Mesenchymal stem cell (in vitro differentiated cells and primary cell): ENCODE measurements around the gene ANHX.

Experiments
- DNase-seq: peaks from one replicate; pipeline ENCODE4 v3.0.0-alpha.2; 2013
- H2AFZ ChIP-seq: one replicate; pipeline ENCODE4 v1.6.1; 2013; ENCODE audit warnings: low read depth, mild to moderate bottlenecking, control low read depth, inconsistent platforms, low read length, moderate library complexity
- H2AK5ac ChIP-seq: 2 replicates; pipeline ENCODE4 v1.6.1; 2013; ENCODE audit warnings: low read length, moderate library complexity, mild to moderate bottlenecking, inconsistent platforms; ENCODE audit not compliant: severe bottlenecking
- H2BK120ac ChIP-seq: one replicate; pipeline ENCODE4 v1.6.1; 2013; ENCODE audit warnings: low read depth, mild to moderate bottlenecking, inconsistent platforms, low read length, moderate library complexity
- H2BK12ac ChIP-seq, 2 experiments: one replicate each; pipeline ENCODE4 v1.6.1; 2013; ENCODE audit warnings: inconsistent platforms in 2 of 2, low read length in 2 of 2, mild to moderate bottlenecking in 2 of 2, moderate library complexity in 2 of 2, control low read depth in 1 of 2
- H2BK15ac ChIP-seq: one replicate; pipeline ENCODE4 v1.6.1; 2013; ENCODE audit warnings: mild to moderate bottlenecking, low read depth, inconsistent platforms; ENCODE audit not compliant: poor library complexity, severe bottlenecking
- H2BK5ac ChIP-seq: 2 replicates; pipeline ENCODE4 v1.6.1; 2013; ENCODE audit warnings: low read depth, mild to moderate bottlenecking, low read length, control low read depth, inconsistent platforms; ENCODE audit not compliant: poor library complexity, severe bottlenecking
- H3K14ac ChIP-seq, 2 experiments: one replicate each; pipeline ENCODE4 v1.6.1; 2013; ENCODE audit warnings: inconsistent platforms in 2 of 2, low read length in 2 of 2, control low read depth in 1 of 2, mild to moderate bottlenecking in 1 of 2, moderate library complexity in 1 of 2
- H3K18ac ChIP-seq, 2 experiments: one replicate each; pipeline ENCODE4 v1.6.1; 2013; ENCODE audit warnings: inconsistent platforms in 2 of 2, low read length in 2 of 2, control low read depth in 1 of 2, low read depth in 1 of 2, mild to moderate bottlenecking in 1 of 2
- H3K23ac ChIP-seq, 2 experiments: one replicate each; pipeline ENCODE4 v1.6.1; 2013; ENCODE audit warnings: inconsistent platforms in 2 of 2, low read length in 2 of 2, mild to moderate bottlenecking in 2 of 2, moderate library complexity in 2 of 2, control low read depth in 1 of 2
- H3K27ac ChIP-seq: 2 replicates; pipeline ENCODE4 v1.5.1; 2013; ENCODE audit warnings: mild to moderate bottlenecking, moderate library complexity, low read length, control low read depth, inconsistent platforms; ENCODE audit not compliant: poor library complexity, severe bottlenecking
- H3K27me3 ChIP-seq, 2 experiments: 2 replicates each; pipeline versions ENCODE4 v1.6.1 to v1.7.0; 2013; ENCODE audit warnings: low read length in 2 of 2, mild to moderate bottlenecking in 2 of 2, moderate library complexity in 2 of 2, control low read depth in 1 of 2, inconsistent platforms in 1 of 2; ENCODE audit not compliant: control insufficient read depth in 1 of 2, insufficient read depth in 1 of 2
- H3K36me3 ChIP-seq, 2 experiments: 2 replicates each; pipeline versions ENCODE4 v1.6.1 to v1.7.0; 2013; ENCODE audit warnings: low read length in 2 of 2, control low read depth in 1 of 2, inconsistent platforms in 1 of 2, low read depth in 1 of 2, mild to moderate bottlenecking in 1 of 2; ENCODE audit not compliant: insufficient read depth in 2 of 2, control insufficient read depth in 1 of 2
- H3K4ac ChIP-seq, 2 experiments: one replicate each; pipeline ENCODE4 v1.6.1; 2013; ENCODE audit warnings: inconsistent platforms in 2 of 2, low read length in 2 of 2, mild to moderate bottlenecking in 2 of 2, moderate library complexity in 2 of 2, control low read depth in 1 of 2, low read depth in 1 of 2
- H3K4me1 ChIP-seq: 2 replicates; pipeline ENCODE4 v1.6.1; 2013; ENCODE audit warnings: low read depth, low read length, control low read depth; ENCODE audit not compliant: control insufficient read depth, insufficient read depth
- H3K4me2 ChIP-seq: 2 replicates; pipeline ENCODE4 v1.6.1; 2013; ENCODE audit warnings: low read length, mild to moderate bottlenecking, inconsistent platforms; ENCODE audit not compliant: poor library complexity, severe bottlenecking
- H3K4me3 ChIP-seq, 2 experiments: 2 replicates each; pipeline versions ENCODE4 v1.5.1 to v1.7.0; 2013; ENCODE audit warnings: low read length in 2 of 2, mild to moderate bottlenecking in 2 of 2, control low read depth in 1 of 2, low read depth in 1 of 2; ENCODE audit not compliant: insufficient read depth in 1 of 2
- H3K79me1 ChIP-seq: replicated peaks from 2 replicates; pipeline ENCODE4 v1.6.1; 2013; ENCODE audit warnings: mild to moderate bottlenecking, control low read depth, low read length, inconsistent platforms; ENCODE audit not compliant: poor library complexity, severe bottlenecking
- H3K9ac ChIP-seq: 2 replicates; pipeline ENCODE4 v1.7.0; 2013; ENCODE audit warnings: mild to moderate bottlenecking, low read length, moderate library complexity
- H3K9me3 ChIP-seq: 2 replicates; pipeline ENCODE4 v1.7.0; 2013; ENCODE audit warnings: mild to moderate bottlenecking, low read length; ENCODE audit not compliant: control insufficient read depth
- H4K8ac ChIP-seq: one replicate; pipeline ENCODE4 v1.6.1; 2013; ENCODE audit warnings: inconsistent platforms, mild to moderate bottlenecking, low read length, moderate library complexity
- H4K91ac ChIP-seq: one replicate; pipeline ENCODE4 v1.6.1; 2013; ENCODE audit warnings: mild to moderate bottlenecking, low read length, inconsistent platforms
- WGBS: methylation state at CpG from one replicate; pipeline ENCODE4 v1.1.7; 2013; ENCODE audit warnings: mixed read lengths; 5-methylcytosine and 5-hydroxymethylcytosine counted together

Gene ANHX

GRCh38 chr12:133201888-133202287 lies 33.8 kb downstream of the ANHX start:
- Histone ChIP-seq H2BK15ac (no peak overlapping the region), H3K4me2 (no peak overlapping the region), H3K9me3 (peaks cover 67% of the 10 kb centered on the region), H3K14ac (no peak overlapping the region), H2AFZ (no peak overlapping the region), H4K91ac (no peak overlapping the region), H3K4me3 (peak overlapping the region in 1 of 2 experiments; percentile 71), H3K79me1 (no peaks in the 10 kb centered on the region), H2BK120ac (no peak overlapping the region), H3K4ac (no peak overlapping the region), H3K36me3 (peaks cover 3 to 51% of the 10 kb centered on the region in 2 experiments), H2BK12ac (no peak overlapping the region), H3K27ac (no peak overlapping the region), H3K18ac (no peak overlapping the region), H3K27me3 (no peaks in the 10 kb centered on the region), H4K8ac (no peak overlapping the region), H3K4me1 (no peaks in the 10 kb centered on the region), H2BK5ac (no peak overlapping the region), H3K9ac (no peak overlapping the region), H2AK5ac (no peak overlapping the region), H3K23ac (no peak overlapping the region)
- no peak for DNase-seq
- WGBS = 100% methylated on average over 1 of the region's 2 CpGs

- H2AFZ ChIP-seq = no peak overlapping the region
- no peak overlapping the region for H2BK120ac ChIP-seq
- no peaks in the 10 kb centered on the region for H3K4me1 ChIP-seq
- H4K8ac ChIP-seq = no peak overlapping the region
- no peak overlapping the region for H3K27ac ChIP-seq
- H3K23ac ChIP-seq = no peak overlapping the region
- H4K91ac ChIP-seq = no peak overlapping the region
- no peak overlapping the region for H3K4ac ChIP-seq
- no peak overlapping the region for H2AK5ac ChIP-seq
- H2BK5ac ChIP-seq = no peak overlapping the region
- H3K79me1 ChIP-seq = peaks cover 22% of the 10 kb centered on the region
- H3K4me2 ChIP-seq = no peak overlapping the region
- H3K9me3 ChIP-seq = peaks cover 86% of the 10 kb centered on the region
- no peak overlapping the region for H3K18ac ChIP-seq
- H2BK15ac ChIP-seq = no peak overlapping the region
- H3K36me3 ChIP-seq = peaks cover 64 to 85% of the 10 kb centered on the region in 2 experiments
- H3K9ac ChIP-seq = no peak overlapping the region
- H3K14ac ChIP-seq = no peak overlapping the region
- H2BK12ac ChIP-seq = no peak overlapping the region
- no peak for DNase-seq
- WGBS = over 99% methylated on average over 5 of the region's 5 CpGs
- H3K4me3 ChIP-seq = peak overlapping the region in 1 of 2 experiments; percentile 45
- H3K27me3 ChIP-seq = no peaks in the 10 kb centered on the region
These were observed 42.8 kb downstream of the ANHX start for GRCh38 chr12:133192847-133193246.

GRCh38 chr12:133190176-133190575 lies 45.5 kb downstream of the ANHX start:
- no peak overlapping the region for H3K27ac ChIP-seq
- no peaks in the 10 kb centered on the region for H3K27me3 ChIP-seq
- 100% methylated on average over 1 of the region's 2 CpGs for WGBS

GRCh38 chr12:133181238-133181959 lies 54.3 kb downstream of the ANHX start, which contains the start of gene ZNF268:
Gene ZNF268, plus strand, starts transcription at chr12:133181495. Its CDS starts 503 bp downstream, at chr12:133181998.
- Histone ChIP-seq H3K36me3 (peaks cover 33 to 40% of the 10 kb centered on the region in 2 experiments), H3K4me3 (peak within 1 kb of the TSS; percentile 89 to 100), H3K4me2 (peak within 1 kb of the TSS; percentile 55), H2AK5ac (no peak within 1 kb of the TSS), H2BK15ac (no peak within 1 kb of the TSS), H2BK5ac (no peak within 1 kb of the TSS), H3K4me1 (no peaks in the 10 kb centered on the region), H3K9me3 (peaks cover 74% of the 10 kb centered on the region), H3K18ac (peak within 1 kb of the TSS; percentile 56 to 88), H2BK12ac (no peak within 1 kb of the TSS), H3K27ac (peak within 1 kb of the TSS; percentile 23), H3K9ac (peak within 1 kb of the TSS; percentile 95), H3K27me3 (no peaks in the 10 kb centered on the region), H2AFZ (peak within 1 kb of the TSS; percentile 33), H4K8ac (peak within 1 kb of the TSS; percentile 87), H3K14ac (no peak within 1 kb of the TSS), H2BK120ac (peak within 1 kb of the TSS; percentile 35), H3K79me1 (peaks cover 34% of the 10 kb centered on the region), H4K91ac (peak within 1 kb of the TSS; percentile 81), H3K23ac (no peak within 1 kb of the TSS), H3K4ac (peak within 1 kb of the TSS; percentile 8 to 80)
- peak; percentile 92 for DNase-seq
- under 1% methylated on average over 39 of the region's 40 CpGs for WGBS

More at GRCh38 chr12:133190176-133190575, 45.5 kb downstream of the ANHX start:
- H2AFZ ChIP-seq = no peak overlapping the region
- H3K79me1 ChIP-seq = peaks cover 30% of the 10 kb centered on the region
- no peak overlapping the region for H4K91ac ChIP-seq
- no peak for DNase-seq
- no peak overlapping the region for H2AK5ac ChIP-seq
- H3K4ac ChIP-seq = no peak overlapping the region
- no peak overlapping the region for H2BK5ac ChIP-seq
- no peak overlapping the region for H3K4me2 ChIP-seq
- no peak overlapping the region for H3K14ac ChIP-seq
- no peak overlapping the region for H3K18ac ChIP-seq
- no peak overlapping the region for H2BK120ac ChIP-seq
- peak overlapping the region in 1 of 2 experiments; percentile 25 for H3K4me3 ChIP-seq
- no peaks in the 10 kb centered on the region for H3K4me1 ChIP-seq
- H4K8ac ChIP-seq = no peak overlapping the region
- H2BK12ac ChIP-seq = no peak overlapping the region
- no peak overlapping the region for H3K23ac ChIP-seq
- no peak overlapping the region for H2BK15ac ChIP-seq
- peaks cover 76 to 100% of the 10 kb centered on the region in 2 experiments for H3K36me3 ChIP-seq
- H3K9ac ChIP-seq = no peak overlapping the region
- H3K9me3 ChIP-seq = peaks cover 100% of the 10 kb centered on the region
